H1 (cell line): ENCODE measurements around the gene UTP14C. TPM values are rescaled to one million over a fixed set of nuclear protein-coding genes. Genes with fewer than 3 reads are reported as not detected.

ENCODE experiments used
- ASH2L ChIP-seq: fragments of 200-600, 300-600 bp; sonication (generic); IDR thresholded peaks from one replicate; pipeline ENCODE4 v1.7.1; 2017; ENCODE audit warnings: low read length
- FOSL1 ChIP-seq: IDR thresholded peaks from 2 replicates; pipeline ENCODE4 v1.6.1; 2011; ENCODE audit warnings: mild to moderate bottlenecking, low read depth, low read length, moderate library complexity; ENCODE audit not compliant: insufficient read depth
- HDAC2 ChIP-seq, 2 experiments: fragments of 300-600 bp in 1 of 2; sonication (generic) in 1 of 2; IDR thresholded peaks; 2 replicates each; pipeline ENCODE4 v1.6.1; 2011 to 2012; ENCODE audit warnings: low read depth in 2 of 2, low read length in 2 of 2, mild to moderate bottlenecking in 2 of 2, moderate library complexity in 2 of 2, borderline replicate concordance in 1 of 2, inconsistent platforms in 1 of 2
- KDM5A ChIP-seq: fragments of 200-600 bp; IDR thresholded peaks from 2 replicates; pipeline ENCODE4 v1.7.1; 2012; ENCODE audit warnings: mild to moderate bottlenecking, low read length, inconsistent platforms, mixed read lengths
- RNF2 ChIP-seq: fragments of 200-900, 300-1000 bp; sonication (generic); IDR thresholded peaks from 2 replicates; pipeline ENCODE4 v1.7.1; 2016; ENCODE audit warnings: borderline replicate concordance, low read depth, mild to moderate bottlenecking, antibody characterized with exemption, low read length; ENCODE audit not compliant: poor library complexity, severe bottlenecking; ENCODE audit errors: missing control alignments
- SIX5 ChIP-seq: IDR thresholded peaks from 2 replicates; pipeline ENCODE4 v1.6.1; 2011; ENCODE audit warnings: mild to moderate bottlenecking, low read depth, low read length
- SUZ12 ChIP-seq: fragments of 200-600 bp; sonication (generic); IDR thresholded peaks from 2 replicates; pipeline ENCODE4 v1.6.1; 2012; ENCODE audit warnings: mild to moderate bottlenecking, inconsistent platforms, low read length, moderate library complexity, mixed read lengths
- TCF12 ChIP-seq: IDR thresholded peaks from 2 replicates; pipeline ENCODE4 v1.6.1; 2011; ENCODE audit warnings: low read depth, mild to moderate bottlenecking, low read length
- polyA plus RNA-seq, 7 experiments: library from polyadenylated mRNA; depleted of rRNA in 3 of 7; stranded (reverse) in 5 of 7; unstranded in 2 of 7; fragments of >200 nt in 5 of 7; fragments of 200-250 nt in 2 of 7; gene quantifications; 1 replicate in 5 of 7; 2 replicates in 1 of 7; 4 replicates in 1 of 7; pipeline versions ENCODE4 v1.2.1 to v1.2.3, GENCODE V29; 2011 to 2013; ENCODE audit warnings: missing spikeins in 2 of 7, mixed read lengths in 2 of 7
- total RNA-seq: library from RNA; stranded (reverse); fragmentation: NEBNext Ultra II Directional; extraction: Animal tissue kit (Norgen Biotek cat#: 25700); gene quantifications from 2 replicates; pipeline ENCODE4 v1.2.1, GENCODE V29; 2021

UTP14C gene
- total and polyA plus RNA-seq, 2 of the 8 experiments (the other 6 are each of a cell fraction or from before 2014, with no cell fraction given): 6.8 to 22.7 TPM

DNA sequence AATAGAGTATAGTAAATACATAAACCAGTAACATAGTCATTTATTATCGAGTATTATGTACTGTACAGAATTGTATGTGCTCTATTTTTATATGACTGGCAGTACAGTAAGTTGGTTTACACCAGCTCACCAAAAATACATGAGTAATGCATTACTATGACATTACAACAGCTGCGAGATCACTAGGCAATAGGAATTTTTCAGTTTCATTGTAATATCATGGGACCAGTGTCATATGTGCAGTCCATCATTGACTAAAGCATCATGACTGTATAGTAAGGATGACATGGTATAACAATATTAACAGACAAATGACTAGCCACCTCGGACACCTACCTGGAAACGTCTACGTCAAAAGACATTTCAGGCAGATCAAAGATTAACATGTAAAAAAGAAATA lies 46.9 kb upstream of the UTP14C start (continued):
- TF ChIP-seq KDM5A (no peak), SIX5 (no peak), FOSL1 (no peak), ASH2L (no peak), HDAC2 (IDR thresholded peaks at IDR 0.05; ENCODE audit: borderline replicate concordance in 1 of 2, low read depth in 2 of 2, low read length in 2 of 2) (no peak), RNF2 (no peak), SUZ12 (no peak), TCF12 (no peak)
